COLO668 (cell line): Measurements from ENCODE around the gene KL.

Experiments
- DNase-seq: peaks from one replicate; lab custom pipeline; 2025; ENCODE audit not compliant: unreplicated experiment; lab: John Stamatoyannopoulos, UW

KL gene

GRCh38 chr13:33109271-33109697 lies 93.1 kb downstream of the KL start:
- no peak for DNase-seq

GRCh38 chr13:33109801-33110200 lies 93.6 kb downstream of the KL start:
- DNase-seq, result no peak

- no peak for DNase-seq
Observed at GRCh38 chr13:33110386-33110712, 94.1 kb downstream of the KL start.

- DNase-seq, result no peak
Observed at GRCh38 chr13:33110713-33111413, 94.6 kb downstream of the KL start.

- DNase-seq, result no peak
Observed at GRCh38 chr13:33111414-33112110, 95.3 kb downstream of the KL start.

- no peak for DNase-seq
Observed at GRCh38 chr13:33112766-33113165, 96.5 kb downstream of the KL start.

GRCh38 chr13:33114146-33114545 lies 97.9 kb downstream of the KL start:
- no peak for DNase-seq

GRCh38 chr13:33115274-33115673 lies 99.1 kb downstream of the KL start:
- DNase-seq, result no peak
